Aorta (tissue), 4 donors: Measurements from ENCODE around the gene PPP3CB. TPM values are rescaled to one million over a fixed set of nuclear protein-coding genes. Genes with fewer than 3 reads are reported as not detected.

ENCODE experiments used
- polyA plus RNA-seq, 2 donors: library from polyadenylated mRNA; stranded (reverse); fragments of 200-250 nt; gene quantifications; one replicate each; pipeline ENCODE4 v1.2.3, GENCODE V29; 2013
- total RNA-seq, 2 donors: library from RNA; stranded (reverse); fragmentation: NEBNext Ultra II Directional; extraction: Animal tissue kit (Norgen Biotek cat#: 25700); gene quantifications; one replicate each; pipeline ENCODE4 v1.2.1, GENCODE V29; 2021
- donor health status: healthy with polysubstance abuse.
- donor health status: Bipolar disorder and iron deficiency.
- donor health status: DM: no; HTN: no; CAD: no.
- donor health status: DM: yes; HTN: yes; CAD: no.

Gene PPP3CB
- total and polyA plus RNA-seq, 4 donors, result 39.7 to 65.6 (median 53.5) TPM

Other genes starting within 250 kb of the PPP3CB start
- 10 to 100 TPM in 1 of 2 donors, 1 to 10 TPM in 1; 9.5 to 12.4 TPM for gene DNAJC9, start 248.8 kb downstream of the PPP3CB start, total RNA-seq
- 10 to 100 TPM in 1 of 2 donors, 1 to 10 TPM in 1; 8.0 to 13.5 TPM for gene DNAJC9, start 248.8 kb downstream of the PPP3CB start, polyA plus RNA-seq
- 10 to 100 TPM; 41.9 to 44.8 TPM for gene MRPS16, start 243.4 kb downstream of the PPP3CB start, total RNA-seq
- 10 to 100 TPM; 39.5 to 45.7 TPM for gene MRPS16, start 243.4 kb downstream of the PPP3CB start, polyA plus RNA-seq
- gene CFAP70, start 137.2 kb downstream of the PPP3CB start, total RNA-seq, result 1 to 10 TPM in 1 of 2 donors, under 1 TPM in 1; 0.94 to 2.4 TPM
- gene CFAP70, start 137.2 kb downstream of the PPP3CB start, polyA plus RNA-seq, result 1 to 10 TPM in 1 of 2 donors, under 1 TPM in 1; 0.25 to 2.8 TPM
- 100 to 1,000 TPM; 116 to 125 TPM for gene ANXA7, start 82.0 kb downstream of the PPP3CB start, total RNA-seq
- 10 to 100 TPM; 72.4 to 88.3 TPM for gene ANXA7, start 82.0 kb downstream of the PPP3CB start, polyA plus RNA-seq
- 1 to 10 TPM; 2.9 to 6.3 TPM for gene MSS51, start 62.5 kb downstream of the PPP3CB start, total RNA-seq
- 1 to 10 TPM; 1.7 to 1.8 TPM for gene MSS51, start 62.5 kb downstream of the PPP3CB start, polyA plus RNA-seq
- gene USP54, start 95.3 kb upstream of the PPP3CB start, total RNA-seq, result 10 to 100 TPM; 32.6 to 45.7 TPM
- gene USP54, start 95.3 kb upstream of the PPP3CB start, polyA plus RNA-seq, result 1 to 10 TPM; 1.9 to 6.1 TPM
- gene MYOZ1, start 145.4 kb upstream of the PPP3CB start, total RNA-seq, result 10 to 100 TPM in 1 of 2 donors, 1 to 10 TPM in 1; 3.2 to 13.1 TPM
- 1 to 10 TPM; 6.6 to 6.9 TPM for gene MYOZ1, start 145.4 kb upstream of the PPP3CB start, polyA plus RNA-seq
- under 1 TPM; 0.13 to 0.18 TPM for gene SYNPO2L, start 160.0 kb upstream of the PPP3CB start, total RNA-seq
- gene SYNPO2L, start 160.0 kb upstream of the PPP3CB start, polyA plus RNA-seq, result under 1 TPM in 1 of 2 donors, not detected in 1; 0.63 TPM
- 10 to 100 TPM in 1 of 2 donors, 1 to 10 TPM in 1; 8.1 to 13.2 TPM for gene AGAP5, start 202.1 kb upstream of the PPP3CB start, total RNA-seq
- gene AGAP5, start 202.1 kb upstream of the PPP3CB start, polyA plus RNA-seq, result 1 to 10 TPM; 1.5 to 5.4 TPM
- 10 to 100 TPM; 61.4 to 69.3 TPM for gene SEC24C, start 248.3 kb upstream of the PPP3CB start, total RNA-seq
- 10 to 100 TPM; 13.5 to 49.4 TPM for gene SEC24C, start 248.3 kb upstream of the PPP3CB start, polyA plus RNA-seq